Suppressor macrophage treated with lipopolysaccharide for 4 hours (primary cell): ENCODE results near the gene FOLR1.
"Not testable (repeated sequence)": the region's sequence is repeated elsewhere in the genome, so short reads cannot be mapped to it uniquely, and the experiment has no call there.

Source experiments
- DNase-seq: peaks from one replicate; pipeline ENCODE4 v3.0.0-alpha.2; 2020

The FOLR1 gene

DNA sequence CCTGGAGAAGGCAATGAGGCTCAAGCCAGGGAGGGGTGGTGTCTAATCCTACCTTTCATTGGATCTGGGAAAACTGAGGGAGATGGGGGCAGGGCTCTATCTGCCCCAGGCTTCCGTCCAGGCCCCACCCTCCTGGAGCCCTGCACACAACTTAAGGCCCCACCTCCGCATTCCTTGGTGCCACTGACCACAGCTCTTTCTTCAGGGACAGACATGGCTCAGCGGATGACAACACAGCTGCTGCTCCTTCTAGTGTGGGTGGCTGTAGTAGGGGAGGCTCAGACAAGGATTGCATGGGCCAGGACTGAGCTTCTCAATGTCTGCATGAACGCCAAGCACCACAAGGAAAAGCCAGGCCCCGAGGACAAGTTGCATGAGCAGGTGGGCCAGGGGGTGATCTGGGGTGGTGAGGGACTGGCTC lies at the start of gene FOLR1:
Gene FOLR1, plus strand, starts transcription at position 180 of the 421 bp plus-strand sequence. Its CDS starts 34 bp downstream, at position 214.
- DNase-seq = peak; percentile 13

DNA sequence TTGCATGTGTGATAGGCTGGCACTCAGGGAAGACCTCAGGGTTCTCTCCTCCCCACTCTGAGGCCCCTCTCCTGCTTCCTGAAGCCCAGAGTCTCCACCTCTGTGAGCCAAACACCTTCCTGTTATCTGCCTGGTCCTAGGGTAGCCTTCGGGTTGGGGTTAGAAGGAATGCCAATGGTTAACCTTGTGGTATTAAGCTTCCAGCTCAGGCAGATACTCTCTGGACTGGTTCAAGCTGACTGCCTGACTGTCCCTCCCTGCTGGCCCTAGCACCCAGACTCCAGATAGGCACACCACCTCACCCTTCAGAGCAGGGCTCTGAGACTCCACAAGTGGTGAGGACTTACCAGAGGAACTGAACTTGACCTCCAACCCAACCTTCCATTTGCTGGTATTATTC lies 49.4 kb upstream of the FOLR1 start:
- DNase-seq = not testable (repeated sequence)

DNA sequence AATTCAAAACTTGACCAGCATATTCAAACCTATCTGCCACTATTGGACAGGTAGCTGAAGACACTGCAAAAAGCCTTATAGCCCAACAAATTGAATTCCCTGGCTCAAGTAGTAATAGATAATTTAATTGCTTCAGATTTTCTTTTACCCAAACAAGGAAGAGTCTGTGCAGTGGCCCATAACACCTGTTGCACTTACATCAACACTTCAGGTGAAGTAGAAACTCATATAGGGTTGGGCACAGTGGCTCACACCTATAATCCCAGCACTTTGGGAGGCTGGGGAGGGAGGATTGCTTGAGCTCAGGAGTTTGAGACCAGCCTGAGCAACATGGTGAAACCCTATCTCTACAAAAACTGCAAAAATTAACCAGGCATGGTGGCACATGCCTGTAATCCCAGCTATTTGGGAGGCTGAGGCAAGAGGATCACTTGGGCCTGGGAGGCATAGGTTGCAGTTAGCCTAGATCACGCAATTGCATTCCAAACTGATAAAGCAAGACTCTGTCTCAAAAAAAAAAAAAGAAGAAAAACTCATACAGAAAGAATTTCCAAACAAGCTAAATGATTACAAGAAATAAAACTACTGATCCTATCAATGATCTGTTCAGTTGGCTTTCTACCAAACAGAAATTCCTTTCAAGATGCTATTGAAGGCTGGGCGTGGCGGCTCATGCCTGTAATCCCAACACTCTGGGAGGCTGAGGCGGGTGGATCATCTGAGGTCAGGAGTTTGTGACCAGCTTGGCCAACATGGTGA lies 47.0 kb upstream of the FOLR1 start:
- DNase-seq = no peak

DNA sequence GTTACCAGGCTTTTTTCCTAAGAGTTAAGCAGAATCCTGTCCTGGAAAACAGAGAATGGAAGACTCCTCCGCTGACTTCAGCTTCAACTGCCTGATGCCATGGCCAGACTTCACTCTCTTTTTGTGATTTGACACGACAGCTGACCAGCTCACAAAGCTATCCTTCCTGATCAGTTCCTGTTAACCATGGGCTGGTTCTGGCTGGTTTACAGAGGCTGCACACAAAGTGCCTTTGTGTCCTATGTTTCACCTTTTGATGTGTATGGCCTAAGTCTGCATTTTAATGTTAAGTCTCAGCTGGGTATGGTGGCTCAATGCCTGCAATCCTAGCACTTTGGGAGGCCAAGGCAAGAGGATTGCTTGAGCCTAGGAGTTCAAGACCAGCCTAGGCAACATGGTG lies 45.3 kb upstream of the FOLR1 start:
- no peak for DNase-seq

DNA sequence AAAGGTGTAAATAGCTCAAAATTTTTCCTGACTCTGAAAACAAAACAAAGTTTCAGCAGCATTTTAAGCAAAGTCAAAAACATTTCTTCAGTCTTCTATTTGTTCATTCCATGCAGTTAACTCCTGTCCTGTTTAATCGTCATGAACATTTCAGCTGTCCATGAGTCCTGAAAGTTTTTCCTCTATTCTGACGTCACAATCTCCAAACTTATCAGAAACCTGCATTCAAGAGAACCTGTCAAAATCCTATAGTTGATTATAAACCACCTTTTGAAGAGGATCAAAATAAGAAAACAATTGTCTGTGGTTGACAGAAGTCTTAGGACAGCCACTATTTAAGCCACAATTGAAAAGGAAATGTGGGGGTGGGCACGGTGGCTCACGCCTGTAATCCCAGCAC lies 41.1 kb upstream of the FOLR1 start:
- DNase-seq = no peak

DNA sequence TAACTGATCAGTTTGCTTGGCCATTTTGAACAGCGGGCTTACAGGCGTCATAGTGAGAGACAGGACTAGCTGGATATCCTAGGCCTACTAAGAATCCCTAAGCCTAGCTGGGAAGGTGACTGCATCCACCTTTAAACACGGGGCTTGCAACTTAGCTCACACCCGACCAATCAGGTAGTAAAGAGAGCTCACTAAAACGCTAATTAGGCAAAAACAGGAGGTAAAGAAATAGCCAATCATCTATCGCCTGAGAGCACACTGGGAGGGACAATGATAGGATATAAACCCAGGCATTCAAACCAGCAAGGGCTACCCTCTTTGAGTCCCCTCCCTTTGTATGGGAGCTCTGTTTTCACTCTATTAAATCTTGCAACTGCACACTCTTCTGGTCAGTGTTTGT lies 38.1 kb upstream of the FOLR1 start:
- not testable (repeated sequence) for DNase-seq

DNA sequence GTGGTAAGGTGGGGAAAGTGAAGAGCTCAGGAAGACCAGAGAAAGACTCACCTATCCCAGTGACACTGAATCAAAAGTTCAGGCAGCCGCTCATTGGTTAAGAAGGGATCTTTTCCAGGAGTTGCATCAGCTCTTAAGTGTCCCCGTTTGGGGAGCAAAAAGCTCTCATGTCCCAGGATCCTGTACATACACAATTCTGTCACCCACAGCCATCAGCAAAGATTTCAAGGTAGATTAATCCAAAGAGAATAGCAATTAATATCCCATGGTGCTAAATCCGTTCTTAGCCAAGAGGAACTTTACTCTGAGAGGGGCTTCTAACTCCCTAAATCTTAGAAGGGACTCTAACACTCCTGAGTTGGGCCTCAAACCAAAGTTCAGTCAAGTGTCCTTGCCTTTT lies 37.1 kb upstream of the FOLR1 start:
- no peak for DNase-seq

DNA sequence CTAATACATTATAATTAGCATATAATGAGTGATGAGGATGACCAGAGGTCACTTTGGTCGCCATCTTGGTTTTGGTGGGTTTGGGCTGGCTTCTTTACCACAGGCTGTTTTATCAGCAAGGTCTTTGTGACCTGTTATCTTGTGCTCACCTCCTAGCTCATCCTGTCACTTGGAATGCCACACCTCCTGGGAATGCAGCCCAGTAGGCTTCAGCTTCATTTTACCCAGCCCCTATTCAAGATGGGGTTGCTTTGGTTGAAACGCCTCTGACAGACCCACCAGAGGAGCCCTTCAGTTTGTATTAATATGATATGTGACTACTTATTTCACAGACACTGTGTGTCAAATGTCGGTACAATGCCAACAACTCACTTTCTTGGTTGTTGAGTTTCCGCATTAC lies 36.2 kb upstream of the FOLR1 start:
- DNase-seq = no peak

DNA sequence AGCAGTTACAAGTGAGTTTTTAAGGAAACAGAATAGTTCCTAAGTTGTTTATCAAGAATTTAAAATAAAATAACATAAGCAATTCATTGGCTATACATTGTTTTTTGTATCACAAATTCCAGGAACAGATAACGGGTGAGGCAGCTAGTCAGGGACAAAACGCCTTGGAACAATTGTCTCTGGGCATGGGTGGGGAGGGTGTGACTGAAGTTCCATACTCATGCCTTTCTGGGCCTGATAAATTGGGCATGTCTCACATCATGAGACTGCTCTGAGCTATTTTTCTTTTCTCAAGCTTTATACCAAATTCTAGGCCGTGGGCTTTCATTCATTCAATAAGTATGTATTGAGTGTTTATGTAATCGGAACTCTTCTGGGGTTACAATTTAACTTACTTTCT lies 34.8 kb upstream of the FOLR1 start:
- DNase-seq = no peak

DNA sequence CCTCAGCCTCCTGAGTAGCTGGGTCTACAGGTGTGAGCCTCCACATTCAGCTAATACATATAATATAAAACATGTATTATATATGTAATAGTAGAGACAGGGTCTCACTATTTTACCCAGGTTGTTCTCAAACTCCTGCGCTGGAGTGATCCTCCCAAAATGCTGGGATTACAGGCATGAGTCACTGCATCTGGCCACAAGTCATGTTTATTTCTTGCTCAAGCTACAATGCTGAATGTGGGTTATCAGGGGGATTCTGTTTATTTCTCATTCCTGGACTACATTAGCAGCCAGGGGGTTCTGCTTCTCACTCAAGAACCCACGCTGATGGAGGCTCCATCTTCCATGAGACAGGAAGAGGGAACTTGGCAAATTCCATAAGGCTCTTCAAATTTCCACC lies 31.6 kb upstream of the FOLR1 start:
- no peak for DNase-seq

DNA sequence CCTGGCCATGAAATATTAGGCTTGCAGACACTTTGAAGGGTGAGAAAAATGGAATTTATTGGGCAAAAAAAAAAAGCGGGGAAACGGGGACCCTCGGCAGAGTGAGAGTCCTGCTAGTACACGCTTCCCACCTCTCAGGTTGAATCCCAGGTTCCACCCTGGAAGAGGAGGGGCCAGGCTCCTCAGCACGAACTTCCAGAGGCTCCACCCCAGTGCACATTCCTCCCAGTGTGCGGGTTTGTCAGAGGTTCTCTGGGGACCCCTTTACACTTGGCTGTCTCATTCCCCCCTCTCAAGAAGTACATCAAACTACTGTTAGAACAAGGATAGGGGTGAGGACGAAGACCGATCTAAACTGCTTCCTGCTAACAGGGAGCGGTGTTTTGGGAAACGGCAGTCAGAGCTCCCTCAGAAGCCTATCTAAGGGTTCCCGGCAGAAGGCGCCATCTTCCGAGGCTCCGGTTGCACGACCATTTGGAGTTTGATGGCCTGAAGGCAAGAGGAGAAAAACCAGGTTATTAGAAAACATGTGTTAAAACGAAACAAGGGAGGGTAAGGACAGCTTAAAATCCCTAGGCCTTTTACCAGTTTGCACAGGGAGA lies 28.9 kb upstream of the FOLR1 start:
- no peak for DNase-seq

DNA sequence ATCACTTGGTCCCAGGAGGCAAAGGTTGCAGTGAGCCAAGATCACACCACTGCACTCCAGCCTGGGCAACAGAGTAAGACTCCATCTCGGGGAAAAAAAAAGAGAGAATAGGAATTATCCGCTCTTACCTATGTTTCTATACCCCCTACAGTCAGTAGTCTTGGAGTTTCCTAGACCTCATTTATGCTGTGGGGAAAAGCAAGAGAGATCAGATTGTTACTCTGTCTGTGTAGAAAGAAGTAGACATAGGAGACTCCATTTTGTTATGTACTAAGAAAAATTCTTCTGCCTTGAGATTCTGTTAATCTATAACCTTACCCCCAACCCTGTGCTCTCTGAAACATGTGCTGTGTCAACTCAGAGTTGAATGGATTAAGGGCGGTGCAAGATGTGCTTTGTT lies 27.8 kb upstream of the FOLR1 start:
- not testable (repeated sequence) for DNase-seq

DNA sequence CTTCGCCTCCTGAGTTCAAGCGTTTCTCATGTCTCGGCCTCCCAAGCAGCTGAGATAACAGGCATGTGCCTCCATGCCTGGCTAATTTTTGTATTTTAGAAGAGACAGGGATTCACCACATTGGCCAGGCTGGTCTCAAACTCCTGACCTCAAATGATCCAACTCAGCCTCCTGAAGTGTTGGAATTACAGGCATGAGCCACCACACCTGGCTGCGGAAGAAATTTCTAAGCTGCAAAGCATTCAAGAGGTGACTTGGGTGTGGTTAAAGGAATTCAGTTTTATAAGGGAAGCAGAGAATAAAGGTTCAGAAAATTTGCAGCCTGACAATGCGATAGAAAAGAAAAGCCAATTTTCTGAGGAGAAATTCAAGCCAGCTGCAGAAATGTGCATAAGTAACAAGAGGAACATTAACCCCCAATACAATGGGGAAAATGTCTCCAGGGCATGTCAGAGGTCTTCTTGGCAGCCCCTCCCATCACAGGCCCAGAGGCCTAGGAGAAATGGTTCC lies 22.8 kb upstream of the FOLR1 start:
- not testable (repeated sequence) for DNase-seq

DNA sequence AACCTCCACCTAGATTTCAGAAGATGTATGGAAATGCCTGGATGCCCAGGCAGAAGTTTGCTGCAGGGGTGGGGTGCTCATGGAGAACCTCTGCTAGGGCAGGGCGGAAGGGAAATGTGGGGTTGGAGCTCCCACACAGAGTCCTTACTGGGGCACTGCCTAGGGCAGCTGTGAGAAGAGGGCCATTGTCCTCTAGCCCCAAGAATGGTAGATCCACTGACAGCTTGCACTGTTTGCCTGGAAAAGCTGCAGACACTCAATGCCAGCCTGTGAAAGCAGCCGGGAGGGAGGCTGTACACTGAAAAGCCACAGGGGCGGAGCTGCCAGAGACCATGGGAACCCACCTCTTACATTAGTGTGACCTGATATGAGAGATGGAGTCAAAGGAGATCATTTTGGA lies 22.2 kb upstream of the FOLR1 start:
- DNase-seq = not testable (repeated sequence)

DNA sequence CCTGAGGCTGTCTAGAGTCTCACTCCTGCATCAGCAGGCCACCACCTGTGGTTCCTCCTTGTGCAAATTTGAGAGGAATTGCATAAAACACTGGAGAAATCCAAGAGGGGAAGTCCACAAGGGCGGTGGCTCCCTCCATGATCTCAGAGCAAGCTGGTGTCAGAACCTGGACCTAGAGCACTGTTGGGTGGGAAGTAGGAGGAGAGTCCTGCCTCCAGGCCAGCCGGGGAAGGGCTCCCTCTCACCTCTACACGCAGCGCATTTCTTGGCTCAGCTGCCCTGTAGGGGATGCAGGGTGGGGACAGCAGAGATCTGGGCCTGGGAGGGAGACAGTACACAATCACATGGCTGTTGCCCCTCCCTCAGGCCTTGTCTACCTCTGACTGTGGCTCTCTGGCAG lies 19.9 kb upstream of the FOLR1 start:
- peak; percentile 14 for DNase-seq

DNA sequence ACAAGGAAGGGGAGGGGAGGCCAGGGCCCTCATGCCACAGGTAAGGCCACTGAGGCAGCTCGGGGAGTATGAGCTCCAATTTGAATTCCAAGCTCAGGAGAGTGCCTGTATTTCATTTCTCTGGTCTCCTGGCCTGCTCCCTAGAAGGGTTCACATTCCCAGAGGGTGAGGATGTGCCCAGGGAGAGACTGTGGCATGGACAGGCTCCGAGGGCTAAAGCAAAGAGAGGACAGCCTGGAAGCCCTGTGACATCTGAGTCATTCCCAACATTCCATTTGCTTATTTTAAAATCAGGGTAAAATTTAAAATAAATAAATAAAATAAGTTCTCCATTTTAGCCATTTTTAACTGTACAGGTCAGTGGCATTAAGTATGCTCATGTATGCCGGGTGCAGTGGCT lies 18.6 kb upstream of the FOLR1 start:
- DNase-seq = no peak

DNA sequence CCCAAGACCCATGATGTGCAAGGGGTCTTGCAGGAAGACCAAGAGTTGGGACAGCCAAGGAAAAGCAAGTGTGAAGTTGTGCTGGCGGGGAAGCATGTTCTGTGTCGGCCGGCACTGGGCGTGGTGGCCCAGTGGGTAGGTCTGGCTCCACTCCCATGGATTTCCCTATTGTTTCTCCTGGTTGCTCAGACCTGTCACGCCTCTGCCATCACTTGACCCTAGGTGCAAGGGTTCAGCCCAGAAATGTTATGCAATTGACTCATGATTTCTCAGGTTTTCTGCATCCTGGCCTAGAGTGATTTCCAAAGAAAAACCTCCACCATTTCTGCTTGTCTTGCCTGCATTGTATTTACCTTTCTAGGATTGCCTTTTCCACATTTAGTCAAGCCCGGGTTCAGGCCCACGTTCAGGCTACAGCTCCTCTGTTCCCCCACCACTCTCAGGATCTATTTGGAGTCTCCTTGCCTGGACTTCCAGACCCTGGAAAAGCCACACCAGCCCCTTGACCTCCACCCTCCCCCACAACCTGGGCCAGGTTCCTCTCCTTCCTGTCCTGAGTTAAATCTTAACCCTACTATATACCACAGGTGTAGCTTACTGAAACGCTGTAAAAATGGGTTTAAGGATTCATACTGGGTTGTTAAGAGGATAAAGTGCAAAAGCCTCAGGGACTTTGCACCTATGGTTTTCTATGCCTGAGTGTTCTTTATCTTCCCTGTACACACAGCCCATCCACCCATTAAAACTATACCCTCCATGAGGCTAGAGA lies 17.5 kb upstream of the FOLR1 start:
- no peak for DNase-seq

DNA sequence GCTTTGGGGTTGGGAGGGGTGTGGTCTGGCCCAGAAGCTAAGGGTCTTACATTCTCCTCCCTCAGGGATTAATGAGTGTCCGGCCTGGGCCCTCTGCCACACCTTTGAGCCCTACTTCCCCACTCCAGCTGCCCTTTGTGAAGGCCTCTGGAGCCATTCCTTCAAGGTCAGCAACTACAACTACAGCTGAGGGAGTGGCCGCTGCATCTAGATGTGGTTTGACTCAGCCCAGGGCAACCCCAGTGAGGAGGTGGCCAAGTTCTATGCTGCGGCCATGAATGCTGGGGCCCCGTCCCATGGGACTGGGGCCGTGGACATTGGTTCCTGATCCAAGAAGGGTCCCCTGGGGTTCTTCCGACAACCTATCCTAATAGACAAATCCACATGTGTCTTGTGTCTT lies 14.3 kb upstream of the FOLR1 start:
- no peak for DNase-seq

DNA sequence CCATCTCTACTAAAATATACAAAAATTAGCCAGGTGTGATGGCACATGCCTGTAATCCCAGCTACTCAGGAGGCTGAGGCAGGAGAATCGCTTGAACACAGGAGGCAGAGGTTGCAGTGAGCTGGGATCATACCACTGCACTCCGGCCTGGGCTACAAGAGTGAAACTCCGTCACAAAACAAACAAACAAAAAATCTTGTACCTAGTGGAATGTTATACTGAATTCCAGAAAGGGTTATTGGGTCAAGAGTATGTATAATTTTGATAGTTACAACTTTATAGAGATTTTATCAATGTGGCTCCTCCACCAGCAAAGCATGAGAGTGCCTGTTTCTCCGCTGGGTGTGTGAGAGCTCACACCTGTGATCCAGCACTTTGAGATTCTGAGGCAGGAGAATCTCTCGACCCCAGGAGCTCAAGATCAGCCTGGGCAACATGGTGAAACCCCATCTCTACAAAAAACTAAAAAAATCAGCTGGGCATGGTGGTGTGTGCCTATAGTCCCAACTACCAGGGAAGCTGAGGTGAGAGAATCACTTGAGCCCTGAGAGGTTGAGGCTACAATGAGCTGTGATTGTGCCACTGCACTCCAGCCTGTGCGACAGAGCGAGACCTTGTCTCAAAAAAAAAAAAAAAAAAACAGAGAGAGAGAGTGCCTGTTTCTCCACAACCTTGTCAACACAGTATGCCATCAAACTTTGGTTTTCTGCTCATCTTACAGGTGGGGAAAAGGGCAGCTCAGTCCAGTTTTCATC lies 12.7 kb upstream of the FOLR1 start:
- no peak for DNase-seq

DNA sequence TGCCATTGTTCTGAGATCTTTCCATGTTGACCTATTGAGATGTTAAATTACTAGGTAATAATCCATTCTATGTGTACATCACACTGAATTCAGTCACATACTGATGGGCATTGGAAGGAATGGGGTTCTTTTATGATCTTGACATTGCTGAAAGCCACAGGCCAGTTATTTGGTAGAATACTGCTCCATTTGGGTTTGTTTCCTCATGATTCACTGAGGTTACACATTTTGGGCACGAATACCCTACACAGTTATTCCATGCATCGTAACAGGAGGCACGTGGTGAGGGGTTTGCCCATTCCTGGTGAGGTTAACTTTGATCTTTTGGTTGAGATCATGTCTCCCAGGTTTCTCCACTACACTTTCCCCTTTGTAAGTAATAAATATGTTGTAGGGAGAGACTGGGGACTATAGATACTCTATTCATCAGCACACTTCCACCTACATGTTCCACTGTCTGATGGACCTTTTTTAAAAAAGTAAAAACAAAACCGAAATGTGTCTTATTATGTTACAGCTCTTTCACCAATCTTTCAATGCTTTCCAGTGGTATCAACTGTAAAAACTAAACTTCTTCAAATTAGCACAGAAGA lies 12.0 kb upstream of the FOLR1 start:
- no peak for DNase-seq

DNA sequence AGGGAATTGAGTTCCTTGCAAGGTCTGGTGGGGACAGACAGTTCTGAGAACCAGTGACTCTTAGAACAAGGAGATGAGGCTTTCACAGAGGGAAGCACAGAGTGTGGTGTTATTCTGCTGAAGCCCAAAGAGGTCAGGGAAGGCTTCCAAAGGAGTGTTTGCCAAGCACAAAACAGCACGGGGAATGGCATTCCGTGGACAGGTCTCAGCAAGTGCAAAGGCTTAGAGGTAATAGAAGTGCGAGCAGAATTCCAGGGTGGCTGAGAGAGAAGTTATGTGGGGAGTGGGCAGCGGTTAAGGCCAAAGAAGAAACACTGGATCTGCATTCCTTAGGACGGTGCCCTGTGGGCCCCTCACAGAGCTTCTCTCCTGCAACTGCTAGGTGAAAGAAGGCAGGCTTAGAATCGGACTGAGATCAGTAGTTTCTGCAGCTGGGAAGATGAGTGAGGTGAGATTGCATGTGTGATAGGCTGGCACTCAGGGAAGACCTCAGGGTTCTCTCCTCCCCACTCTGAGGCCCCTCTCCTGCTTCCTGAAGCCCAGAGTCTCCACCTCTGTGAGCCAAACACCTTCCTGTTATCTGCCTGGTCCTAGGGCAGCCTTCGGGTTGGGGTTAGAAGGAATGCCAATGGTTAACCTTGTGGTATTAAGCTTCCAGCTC lies 10.9 kb upstream of the FOLR1 start:
- not testable (repeated sequence) for DNase-seq

DNA sequence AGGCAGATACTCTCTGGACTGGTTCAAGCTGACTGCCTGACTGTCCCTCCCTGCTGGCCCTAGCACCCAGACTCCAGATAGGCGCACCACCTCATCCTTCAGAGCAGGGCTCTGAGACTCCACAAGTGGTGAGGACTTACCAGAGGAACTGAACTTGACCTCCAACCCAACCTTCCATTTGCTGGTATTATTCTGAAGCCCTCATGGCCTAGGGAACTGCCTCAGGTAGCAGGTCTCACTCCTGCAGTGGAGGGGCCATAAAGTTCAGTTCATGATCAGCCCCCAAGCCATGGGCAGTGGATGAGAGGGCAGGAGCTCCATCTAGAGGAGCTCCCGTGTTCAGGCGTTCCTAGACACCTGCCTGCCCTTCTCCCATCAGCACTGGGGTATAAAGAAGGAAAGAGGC lies 10.4 kb upstream of the FOLR1 start:
- DNase-seq = not testable (repeated sequence)
